GM23338 (cell line): Measurements from ENCODE around the gene MPDU1. TPM values are rescaled to one million over a fixed set of nuclear protein-coding genes. Genes with fewer than 3 reads are reported as not detected.

Experiments used
- ATAC-seq: fragments of 200-7000 bp; cut with Tn5 transposase; 3 replicates; pipeline ENCODE4 v1.9.1; 2020
- DNase-seq: peaks from one replicate; pipeline ENCODE4 v3.0.0-alpha.2; 2015; ENCODE audit warnings: low spot score
- H2AFZ ChIP-seq: fragments of 200-600 bp; sonication (generic); 2 replicates; pipeline ENCODE4 v1.8.0; 2016; ENCODE audit warnings: antibody characterized with exemption, mild to moderate bottlenecking, moderate library complexity
- H3F3A ChIP-seq: fragments of 200-600 bp; sonication (generic); replicated peaks from 2 replicates; pipeline ENCODE4 v1.8.0; 2017; ENCODE audit warnings: antibody characterized with exemption, mixed run types, low read depth
- H3K27ac ChIP-seq: fragments of 200-600 bp; sonication (generic); 2 replicates; pipeline ENCODE4 v1.6.1; 2016; ENCODE audit warnings: low read depth
- H3K27me3 ChIP-seq: fragments of 200-600 bp; sonication (generic); 2 replicates; pipeline ENCODE4 v1.8.0; 2016; ENCODE audit warnings: mild to moderate bottlenecking, mixed run types, moderate library complexity; ENCODE audit not compliant: insufficient read depth
- H3K36me3 ChIP-seq: fragments of 200-600 bp; sonication (generic); 2 replicates; pipeline ENCODE4 v1.8.0; 2016; ENCODE audit warnings: mild to moderate bottlenecking; ENCODE audit not compliant: insufficient read depth
- H3K4me1 ChIP-seq: fragments of 200-600 bp; sonication (generic); 2 replicates; pipeline ENCODE4 v1.8.0; 2016; ENCODE audit warnings: mild to moderate bottlenecking, moderate library complexity; ENCODE audit not compliant: insufficient read depth
- H3K4me2 ChIP-seq: fragments of 200-600 bp; sonication (generic); 2 replicates; pipeline ENCODE4 v1.7.1; 2017; ENCODE audit warnings: mixed run types
- H3K4me3 ChIP-seq: fragments of 200-600 bp; sonication (generic); 2 replicates; pipeline ENCODE4 v1.6.1; 2016; ENCODE audit warnings: mixed run types
- H3K79me2 ChIP-seq: fragments of 200-600 bp; sonication (generic); replicated peaks from 2 replicates; pipeline ENCODE4 v1.8.0; 2017; ENCODE audit warnings: mild to moderate bottlenecking; ENCODE audit not compliant: insufficient read depth
- H3K9me2 ChIP-seq: fragments of 200-600 bp; sonication (generic); 2 replicates; pipeline ENCODE4 v1.8.0; 2017; ENCODE audit not compliant: insufficient read depth
- H4K20me1 ChIP-seq: fragments of 200-600 bp; sonication (generic); replicated peaks from 2 replicates; pipeline ENCODE4 v1.8.0; 2017; ENCODE audit warnings: mild to moderate bottlenecking; ENCODE audit not compliant: insufficient read depth
- H3K27ac Mint-ChIP-seq: 2 replicates; pipeline ENCODE4 v1.8.0; 2020; ENCODE audit warnings: inconsistent platforms, mild to moderate bottlenecking, moderate library complexity, mixed read lengths
- H3K27me3 Mint-ChIP-seq: 3 replicates; pipeline ENCODE4 v1.8.0; 2022; ENCODE audit warnings: low read depth, mild to moderate bottlenecking, moderate library complexity, mixed read lengths, inconsistent platforms; ENCODE audit not compliant: insufficient read depth, poor library complexity
- H3K36me3 Mint-ChIP-seq: 3 replicates; pipeline ENCODE4 v1.8.0; 2021; ENCODE audit warnings: low read depth, mild to moderate bottlenecking, inconsistent platforms, moderate library complexity, mixed read lengths
- H3K4me1 Mint-ChIP-seq: 3 replicates; pipeline ENCODE4 v1.8.0; 2020; ENCODE audit warnings: mild to moderate bottlenecking, inconsistent platforms, mixed read lengths
- H3K4me3 Mint-ChIP-seq: 3 replicates; pipeline ENCODE4 v1.8.0; 2021; ENCODE audit warnings: moderate library complexity, mild to moderate bottlenecking, inconsistent platforms, mixed read lengths
- H3K9me3 Mint-ChIP-seq: 3 replicates; pipeline ENCODE4 v1.8.0; 2020; ENCODE audit warnings: moderate library complexity, mild to moderate bottlenecking, inconsistent platforms, mixed read lengths
- EZH2 ChIP-seq: fragments of 200-600 bp; sonication (generic); IDR thresholded peaks from one replicate; pipeline ENCODE4 v1.8.0; 2017; ENCODE audit warnings: antibody characterized with exemption, mild to moderate bottlenecking, low read depth; ENCODE audit not compliant: unreplicated experiment
- NANOG ChIP-seq: IDR thresholded peaks from 2 replicates; pipeline ENCODE4 v1.6.1; 2016; ENCODE audit warnings: antibody characterized with exemption, borderline replicate concordance
- POLR2AphosphoS5 ChIP-seq: IDR thresholded peaks from 2 replicates; pipeline ENCODE4 v1.6.1; 2016; ENCODE audit warnings: antibody characterized with exemption, low read depth
- STAT1 ChIP-seq: IDR thresholded peaks from one replicate; pipeline ENCODE4 v1.6.1; 2016; ENCODE audit warnings: antibody characterized with exemption; ENCODE audit not compliant: unreplicated experiment
- ZNF331 ChIP-seq: fragments of 250-450 bp; sonication (Bioruptor Pico); IDR thresholded peaks from 2 replicates; pipeline ENCODE4 v1.5.0; 2020; ENCODE audit warnings: low read depth, mild to moderate bottlenecking, moderate library complexity
- long read RNA-seq: library from polyadenylated mRNA; unstranded; transcript quantifications from one replicate; pipeline ENCODE4 v2.0.0, GENCODE V29; 2020; ENCODE audit not compliant: unreplicated experiment
- polyA plus RNA-seq: library from polyadenylated mRNA; unstranded; fragments of >200 nt; fragmentation: Nextera tagmentation; extraction: Ambion mirVana; gene quantifications from 2 replicates; pipeline ENCODE4 v1.2.1, GENCODE V29; 2016
- total RNA-seq: library from RNA; depleted of rRNA; stranded (reverse); fragments of >200 nt; shearing (Covaris generic); gene quantifications from 2 replicates; pipeline ENCODE4 v1.2.3, GENCODE V29; 2014; rRNA removed
- TF ChIP-seq, protein P1 (sequence below): IDR thresholded peaks from 2 replicates; pipeline ENCODE4 v1.6.1; 2016; ENCODE audit warnings: antibody characterized with exemption
- TF ChIP-seq, protein P2 (sequence below), 2 experiments: fragments of 200-600 bp in 1 of 2; sonication (generic) in 1 of 2; conservative IDR thresholded peaks; 2 replicates each; pipeline versions ENCODE4 v1.5.1 to v1.6.1; 2016 to 2017; ENCODE audit warnings: antibody characterized with exemption in 2 of 2, low read depth in 2 of 2, mild to moderate bottlenecking in 2 of 2, moderate library complexity in 1 of 2
- TF ChIP-seq, protein P3 (sequence below): IDR thresholded peaks from one replicate; pipeline ENCODE4 v1.6.1; 2018; ENCODE audit warnings: antibody characterized with exemption; ENCODE audit not compliant: unreplicated experiment

MPDU1 gene
- total RNA-seq (196 and 216 TPM in 2 replicates), polyA plus RNA-seq (65.1 and 65.8 TPM in 2 replicates)
- long read RNA-seq, transcript MPDU1-201 (7 exons, 1,601 nt), result major isoform, 49 of 59 reads
- long read RNA-seq, partial matches to known transcripts, result 1 of 59 reads
- long read RNA-seq, other reads (novel, unspliced or antisense), result 4 of 59 reads

DNA sequence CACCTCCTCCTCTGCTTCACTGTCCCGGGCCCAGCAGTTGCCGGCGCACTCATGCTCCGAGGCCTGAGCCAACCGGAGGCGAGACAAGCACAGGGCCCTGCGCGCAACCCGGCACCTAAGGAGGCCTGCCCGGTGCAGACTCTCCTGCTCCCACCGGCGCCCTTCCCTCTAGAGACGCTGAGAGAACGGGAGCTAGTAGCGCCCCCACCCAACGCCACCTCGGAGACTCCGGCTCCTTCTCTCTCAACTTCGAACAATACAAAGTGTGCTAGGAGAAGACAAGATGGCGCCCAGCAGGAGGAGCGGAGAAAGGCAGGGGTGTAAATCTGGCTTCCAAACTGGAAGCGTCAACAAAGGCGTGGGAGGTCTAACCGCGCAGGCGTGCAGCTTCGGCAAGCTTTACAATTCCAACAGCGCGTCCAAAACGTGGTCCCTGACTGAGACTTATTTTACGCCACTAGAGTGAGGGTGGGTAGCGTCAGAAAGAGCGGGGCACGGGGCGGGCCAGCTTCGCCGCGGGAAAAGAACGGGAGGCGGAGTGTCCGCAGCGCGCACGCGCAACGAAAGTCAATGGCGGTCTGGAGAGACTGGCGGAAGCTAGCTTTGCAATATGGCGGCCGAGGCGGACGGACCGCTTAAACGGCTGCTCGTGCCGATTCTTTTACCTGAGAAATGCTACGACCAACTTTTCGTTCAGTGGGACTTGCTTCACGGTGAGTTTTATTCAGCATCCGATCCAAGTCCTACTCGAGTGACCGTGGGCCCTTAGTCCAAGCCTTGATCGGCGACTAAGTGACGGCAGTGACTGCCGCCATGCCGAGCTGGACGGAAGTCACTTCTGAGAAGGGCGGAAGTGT is at the start of gene MPDU1:
Gene MPDU1, plus strand, starts transcription at position 600 of the 857 bp plus-strand sequence. Its CDS starts 11 bp downstream, at position 611.
- Histone ChIP-seq H3K9me2 (no peaks in the 10 kb centered on the region; the same call in 1 of the 2 replicates), H3F3A (peaks cover 45% of the 10 kb centered on the region), H3K36me3 (no peaks in the 10 kb centered on the region; the same call in 1 of the 2 replicates), H3K4me3 (peak within 1 kb of the TSS; percentile 60), H3K4me2 (peak within 1 kb of the TSS; percentile 81), H2AFZ (peak within 1 kb of the TSS; percentile 48; the same call in 1 of the 2 replicates), H3K4me1 (peaks cover 19% of the 10 kb centered on the region), H4K20me1 (no peaks in the 10 kb centered on the region; the same call in 1 of the 2 replicates), H3K27me3 (no peaks in the 10 kb centered on the region), H3K79me2 (peaks cover 33% of the 10 kb centered on the region), H3K27ac (peak within 1 kb of the TSS; percentile 97)
- H3K9me3 Mint-ChIP-seq, result peaks cover 5% of the 10 kb centered on the region; the same call in 2 of the 3 replicates
- peak; percentile 59 for TF ChIP-seq POLR2AphosphoS5
- TF ChIP-seq, protein P1, sequence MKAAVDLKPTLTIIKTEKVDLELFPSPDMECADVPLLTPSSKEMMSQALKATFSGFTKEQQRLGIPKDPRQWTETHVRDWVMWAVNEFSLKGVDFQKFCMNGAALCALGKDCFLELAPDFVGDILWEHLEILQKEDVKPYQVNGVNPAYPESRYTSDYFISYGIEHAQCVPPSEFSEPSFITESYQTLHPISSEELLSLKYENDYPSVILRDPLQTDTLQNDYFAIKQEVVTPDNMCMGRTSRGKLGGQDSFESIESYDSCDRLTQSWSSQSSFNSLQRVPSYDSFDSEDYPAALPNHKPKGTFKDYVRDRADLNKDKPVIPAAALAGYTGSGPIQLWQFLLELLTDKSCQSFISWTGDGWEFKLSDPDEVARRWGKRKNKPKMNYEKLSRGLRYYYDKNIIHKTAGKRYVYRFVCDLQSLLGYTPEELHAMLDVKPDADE, result peak; percentile 66
- TF ChIP-seq, protein P2, sequence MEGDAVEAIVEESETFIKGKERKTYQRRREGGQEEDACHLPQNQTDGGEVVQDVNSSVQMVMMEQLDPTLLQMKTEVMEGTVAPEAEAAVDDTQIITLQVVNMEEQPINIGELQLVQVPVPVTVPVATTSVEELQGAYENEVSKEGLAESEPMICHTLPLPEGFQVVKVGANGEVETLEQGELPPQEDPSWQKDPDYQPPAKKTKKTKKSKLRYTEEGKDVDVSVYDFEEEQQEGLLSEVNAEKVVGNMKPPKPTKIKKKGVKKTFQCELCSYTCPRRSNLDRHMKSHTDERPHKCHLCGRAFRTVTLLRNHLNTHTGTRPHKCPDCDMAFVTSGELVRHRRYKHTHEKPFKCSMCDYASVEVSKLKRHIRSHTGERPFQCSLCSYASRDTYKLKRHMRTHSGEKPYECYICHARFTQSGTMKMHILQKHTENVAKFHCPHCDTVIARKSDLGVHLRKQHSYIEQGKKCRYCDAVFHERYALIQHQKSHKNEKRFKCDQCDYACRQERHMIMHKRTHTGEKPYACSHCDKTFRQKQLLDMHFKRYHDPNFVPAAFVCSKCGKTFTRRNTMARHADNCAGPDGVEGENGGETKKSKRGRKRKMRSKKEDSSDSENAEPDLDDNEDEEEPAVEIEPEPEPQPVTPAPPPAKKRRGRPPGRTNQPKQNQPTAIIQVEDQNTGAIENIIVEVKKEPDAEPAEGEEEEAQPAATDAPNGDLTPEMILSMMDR (conservative IDR thresholded peaks at IDR 0.05; ENCODE audit: low read depth in 2 of 2), result no peak
- TF ChIP-seq, protein P3, sequence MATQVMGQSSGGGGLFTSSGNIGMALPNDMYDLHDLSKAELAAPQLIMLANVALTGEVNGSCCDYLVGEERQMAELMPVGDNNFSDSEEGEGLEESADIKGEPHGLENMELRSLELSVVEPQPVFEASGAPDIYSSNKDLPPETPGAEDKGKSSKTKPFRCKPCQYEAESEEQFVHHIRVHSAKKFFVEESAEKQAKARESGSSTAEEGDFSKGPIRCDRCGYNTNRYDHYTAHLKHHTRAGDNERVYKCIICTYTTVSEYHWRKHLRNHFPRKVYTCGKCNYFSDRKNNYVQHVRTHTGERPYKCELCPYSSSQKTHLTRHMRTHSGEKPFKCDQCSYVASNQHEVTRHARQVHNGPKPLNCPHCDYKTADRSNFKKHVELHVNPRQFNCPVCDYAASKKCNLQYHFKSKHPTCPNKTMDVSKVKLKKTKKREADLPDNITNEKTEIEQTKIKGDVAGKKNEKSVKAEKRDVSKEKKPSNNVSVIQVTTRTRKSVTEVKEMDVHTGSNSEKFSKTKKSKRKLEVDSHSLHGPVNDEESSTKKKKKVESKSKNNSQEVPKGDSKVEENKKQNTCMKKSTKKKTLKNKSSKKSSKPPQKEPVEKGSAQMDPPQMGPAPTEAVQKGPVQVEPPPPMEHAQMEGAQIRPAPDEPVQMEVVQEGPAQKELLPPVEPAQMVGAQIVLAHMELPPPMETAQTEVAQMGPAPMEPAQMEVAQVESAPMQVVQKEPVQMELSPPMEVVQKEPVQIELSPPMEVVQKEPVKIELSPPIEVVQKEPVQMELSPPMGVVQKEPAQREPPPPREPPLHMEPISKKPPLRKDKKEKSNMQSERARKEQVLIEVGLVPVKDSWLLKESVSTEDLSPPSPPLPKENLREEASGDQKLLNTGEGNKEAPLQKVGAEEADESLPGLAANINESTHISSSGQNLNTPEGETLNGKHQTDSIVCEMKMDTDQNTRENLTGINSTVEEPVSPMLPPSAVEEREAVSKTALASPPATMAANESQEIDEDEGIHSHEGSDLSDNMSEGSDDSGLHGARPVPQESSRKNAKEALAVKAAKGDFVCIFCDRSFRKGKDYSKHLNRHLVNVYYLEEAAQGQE, result no peak
- H3K4me1 Mint-ChIP-seq, result peaks cover 53% of the 10 kb centered on the region
- H3K4me3 Mint-ChIP-seq, result peak within 1 kb of the TSS; percentile 98
- peaks cover 42% of the 10 kb centered on the region for H3K27me3 Mint-ChIP-seq
- ATAC-seq, result peak; percentile 37
- peak; percentile 98 for DNase-seq
- peak within 1 kb of the TSS; percentile 100 for H3K27ac Mint-ChIP-seq
- H3K36me3 Mint-ChIP-seq, result peaks cover 63% of the 10 kb centered on the region

DNA sequence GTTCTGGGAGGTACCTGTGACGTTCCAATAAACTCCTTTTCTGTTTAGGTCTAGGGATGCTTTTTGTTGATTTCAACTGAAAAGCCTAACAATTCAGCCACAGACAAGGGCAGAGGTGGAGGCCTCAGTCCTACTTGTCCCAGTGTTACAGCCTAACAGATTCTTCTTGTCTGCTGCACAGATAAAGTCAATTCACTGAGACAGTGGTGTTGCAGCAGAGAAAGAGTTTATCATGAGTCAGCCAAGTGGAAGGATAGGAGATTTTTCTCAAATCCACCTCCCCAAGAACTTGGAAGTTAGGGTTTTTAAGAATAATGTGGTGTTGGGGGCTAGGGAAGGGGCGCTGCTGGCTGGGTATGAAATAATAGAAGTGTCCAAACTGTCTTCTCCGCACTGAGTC is 45.6 kb upstream of the MPDU1 start:
- no peaks in the 10 kb centered on the region for H3K27me3 ChIP-seq
- no peaks in the 10 kb centered on the region for H3K4me1 ChIP-seq
- H3K4me3 Mint-ChIP-seq, result no peak overlapping the region
- H3K36me3 Mint-ChIP-seq, result no peaks in the 10 kb centered on the region
- no peak overlapping the region for H2AFZ ChIP-seq
- no peaks in the 10 kb centered on the region for H4K20me1 ChIP-seq
- no peaks in the 10 kb centered on the region for H3K4me1 Mint-ChIP-seq
- H3K9me2 ChIP-seq, result no peaks in the 10 kb centered on the region
- no peaks in the 10 kb centered on the region for H3K36me3 ChIP-seq
- TF ChIP-seq, protein P1, result no peak
- no peak for TF ChIP-seq EZH2
- no peak for TF ChIP-seq NANOG
- TF ChIP-seq ZNF331 (CRISPR knock-in tag), result no peak
- TF ChIP-seq STAT1, result no peak
- peaks cover 8% of the 10 kb centered on the region for H3K27me3 Mint-ChIP-seq
- no peak overlapping the region for H3K4me3 ChIP-seq
- H3K79me2 ChIP-seq, result no peaks in the 10 kb centered on the region
- no peak overlapping the region for H3K27ac ChIP-seq
- H3K27ac Mint-ChIP-seq, result no peak overlapping the region
- no peak overlapping the region for H3K4me2 ChIP-seq
- no peaks in the 10 kb centered on the region for H3K9me3 Mint-ChIP-seq
- ATAC-seq, result no peak
- DNase-seq, result no peak
- H3F3A ChIP-seq, result no peaks in the 10 kb centered on the region
